GM19468 (cell line): ENCODE data around the gene EOGT.

ENCODE experiments used
- ATAC-seq: cut with Tn5 transposase; IDR thresholded peaks from one replicate; pipeline ENCODE4 v1.9.1; 2021; ENCODE audit warnings: mild to moderate bottlenecking, moderate library complexity, moderate number of reproducible peaks; ENCODE audit not compliant: unreplicated experiment; ENCODE audit errors: extremely low read depth

The EOGT gene

GRCh38 chr3:69013253-69014021, at the start of gene EOGT:
Gene EOGT (minus strand): TSS chr3:69013684. CDS start chr3:69009846, 3,838 bp downstream.
- peak; percentile 61 for ATAC-seq

GRCh38 chr3:69059688-69060087, 46.2 kb upstream of the EOGT start:
- ATAC-seq: no peak

GRCh38 chr3:69058947-69059224, 45.4 kb upstream of the EOGT start:
- no peak for ATAC-seq

GRCh38 chr3:69058180-69058946, 44.9 kb upstream of the EOGT start:
- ATAC-seq: peak; percentile 73

- ATAC-seq: no peak
Measured at GRCh38 chr3:69052472-69052898, 39.0 kb upstream of the EOGT start.

- peak; percentile 94 for ATAC-seq
Measured at GRCh38 chr3:69051756-69052471, 38.4 kb upstream of the EOGT start, which contains the start of gene TMF1. Gene TMF1 (minus strand): TSS chr3:69052333. CDS start chr3:69052086, 247 bp downstream.

GRCh38 chr3:69048990-69049389, 35.5 kb upstream of the EOGT start:
- no peak for ATAC-seq

- no peak for ATAC-seq
Measured at GRCh38 chr3:69044608-69045007, 31.1 kb upstream of the EOGT start.

- no peak for ATAC-seq
Measured at GRCh38 chr3:69033470-69033869, 20.0 kb upstream of the EOGT start.

- ATAC-seq: no peak
Measured at GRCh38 chr3:69032737-69033136, 19.3 kb upstream of the EOGT start.

GRCh38 chr3:69032142-69032541, 18.7 kb upstream of the EOGT start:
- ATAC-seq: no peak

- ATAC-seq: no peak
Measured at GRCh38 chr3:69031635-69032034, 18.2 kb upstream of the EOGT start.

GRCh38 chr3:69020857-69021256, 7.4 kb upstream of the EOGT start:
- ATAC-seq: no peak

- ATAC-seq: no peak
Measured at GRCh38 chr3:69020424-69020823, 6.9 kb upstream of the EOGT start.

- no peak for ATAC-seq
Measured at GRCh38 chr3:69016901-69017300, 3.4 kb upstream of the EOGT start.

- no peak for ATAC-seq
Measured at GRCh38 chr3:69016102-69016501, 2.6 kb upstream of the EOGT start.

- no peak for ATAC-seq
Measured at GRCh38 chr3:69014022-69014580, 617 bp upstream of the EOGT start.

GRCh38 chr3:69012800-69013252, 658 bp downstream of the EOGT start:
- peak; percentile 37 for ATAC-seq

GRCh38 chr3:69012100-69012799, 1.2 kb downstream of the EOGT start:
- no peak for ATAC-seq
